HepG2 (cell line): ENCODE measurements around the gene TPST2. TPM values are rescaled to one million over a fixed set of nuclear protein-coding genes. Genes with fewer than 3 reads are reported as not detected.
A peak's percentile ranks its signal among the peaks of the same experiment; 100 is the strongest.

Experiments
- CREM ChIP-seq, 2 experiments: sonication (generic) in 1 of 2; formaldehyde crosslinking in 1 of 2; IDR thresholded peaks; 2 replicates each; pipeline versions ENCODE4 v1.4.0 to v1.6.1; 2016 to 2020; ENCODE audit warnings: antibody characterized with exemption in 1 of 2, mild to moderate bottlenecking in 1 of 2, missing genetic modification reagents in 1 of 2
- MAZ ChIP-seq, 2 experiments: sonication (generic) in 1 of 2; formaldehyde crosslinking in 1 of 2; IDR thresholded peaks; 2 replicates each; pipeline versions ENCODE4 v1.5.0 to v1.6.1; 2012 to 2020; ENCODE audit warnings: low read depth in 2 of 2, mild to moderate bottlenecking in 2 of 2, borderline replicate concordance in 1 of 2, improper control_type of control experiment in 1 of 2, low read length in 1 of 2, missing genetic modification reagents in 1 of 2, moderate library complexity in 1 of 2
- MBD4 ChIP-seq: IDR thresholded peaks from 2 replicates; pipeline ENCODE4 v1.6.1; 2012; ENCODE audit warnings: low read length, inconsistent platforms, borderline replicate concordance
- NKX3-1 ChIP-seq: sonication (generic); formaldehyde crosslinking; IDR thresholded peaks from 2 replicates; pipeline ENCODE4 v1.5.0; 2020; ENCODE audit warnings: missing genetic modification reagents
- RBFOX2 ChIP-seq: fragments of 200-400 bp; formaldehyde crosslinking; IDR thresholded peaks from 2 replicates; pipeline ENCODE4 v1.6.1; 2017; ENCODE audit warnings: low read depth, mild to moderate bottlenecking, low read length
- SIX1 ChIP-seq: sonication (generic); formaldehyde crosslinking; IDR thresholded peaks from 2 replicates; pipeline ENCODE4 v1.4.0; 2020; ENCODE audit warnings: missing genetic modification reagents, borderline replicate concordance
- SRSF4 ChIP-seq: fragments of 200-400 bp; formaldehyde crosslinking; IDR thresholded peaks from one replicate; pipeline ENCODE4 v1.6.1; 2018; ENCODE audit warnings: mild to moderate bottlenecking, low read depth, low read length, moderate library complexity; ENCODE audit not compliant: poor library complexity, severe bottlenecking
- ZNF263 ChIP-seq: sonication (generic); formaldehyde crosslinking; IDR thresholded peaks from 2 replicates; pipeline ENCODE4 v1.4.0; 2020; ENCODE audit warnings: missing genetic modification reagents
- ZNF292 ChIP-seq: sonication (generic); formaldehyde crosslinking; IDR thresholded peaks from 2 replicates; pipeline ENCODE4 v1.8.1; 2022; ENCODE audit warnings: mild to moderate bottlenecking, low read depth, missing genetic modification reagents, borderline replicate concordance
- ZNF333 ChIP-seq: sonication (generic); formaldehyde crosslinking; IDR thresholded peaks from 2 replicates; pipeline ENCODE4 v1.4.0; 2020; ENCODE audit warnings: mild to moderate bottlenecking, missing genetic modification reagents, borderline replicate concordance
- ZNF546 ChIP-seq: sonication (generic); formaldehyde crosslinking; conservative IDR thresholded peaks from 2 replicates; pipeline ENCODE4 v1.8.1; 2023; ENCODE audit warnings: mild to moderate bottlenecking, missing genetic modification reagents
- ZNF550 ChIP-seq: sonication (generic); formaldehyde crosslinking; IDR thresholded peaks from 2 replicates; pipeline ENCODE4 v1.4.0; 2020; ENCODE audit warnings: mild to moderate bottlenecking, missing genetic modification reagents, borderline replicate concordance
- ZNF563 ChIP-seq: sonication (generic); formaldehyde crosslinking; IDR thresholded peaks from 2 replicates; pipeline ENCODE4 v1.8.0; 2022; ENCODE audit warnings: mild to moderate bottlenecking, moderate library complexity, missing genetic modification reagents
- ZNF703 ChIP-seq: sonication (generic); formaldehyde crosslinking; IDR thresholded peaks from 2 replicates; pipeline ENCODE4 v1.5.1; 2020; ENCODE audit warnings: missing genetic modification reagents, mild to moderate bottlenecking, moderate library complexity, borderline replicate concordance
- ZNF781 ChIP-seq: sonication (generic); formaldehyde crosslinking; IDR thresholded peaks from 2 replicates; pipeline ENCODE4 v1.5.1; 2020; ENCODE audit warnings: borderline replicate concordance, mild to moderate bottlenecking, missing genetic modification reagents; ENCODE audit errors: not compliant biosample characterization
- ZNF850 ChIP-seq: sonication (generic); formaldehyde crosslinking; conservative IDR thresholded peaks from 2 replicates; pipeline ENCODE4 v1.9.0; 2021; ENCODE audit warnings: mild to moderate bottlenecking, missing genetic modification reagents
- polyA plus RNA-seq, 8 experiments: library from polyadenylated mRNA; depleted of rRNA in 3 of 8; stranded (reverse) in 7 of 8; unstranded in 1 of 8; fragments of >200 nt; fragmentation: Illumina TruSeq in 4 of 8; extraction: Trizol in 4 of 8; gene quantifications; 2 replicates each; pipeline versions ENCODE4 v1.2.1 to v1.2.3, GENCODE V29; 2011 to 2016; ENCODE audit warnings: low read depth in 4 of 8, missing spikeins in 1 of 8, mixed read lengths in 1 of 8; ENCODE audit not compliant: insufficient read depth in 1 of 8
- total RNA-seq, 5 experiments: library from RNA; depleted of rRNA; stranded (reverse); fragments of >200 nt; fragmentation: Illumina TruSeq; extraction: Trizol; gene quantifications; 2 replicates each; pipeline ENCODE4 v1.2.3, GENCODE V29; 2016; ENCODE audit warnings: low read depth in 1 of 5
- TF ChIP-seq, protein P1 (sequence below): sonication (generic); formaldehyde crosslinking; IDR thresholded peaks from 2 replicates; pipeline ENCODE4 v1.4.0; 2020; ENCODE audit warnings: mild to moderate bottlenecking, missing genetic modification reagents
- TF ChIP-seq, protein P2 (sequence below): sonication (generic); formaldehyde crosslinking; IDR thresholded peaks from 2 replicates; pipeline ENCODE4 v1.4.0; 2020; ENCODE audit warnings: missing genetic modification reagents
- TF ChIP-seq, protein P3 (sequence below): sonication (generic); formaldehyde crosslinking; IDR thresholded peaks from 2 replicates; pipeline ENCODE4 v1.5.1; 2020; ENCODE audit warnings: missing genetic modification reagents, mild to moderate bottlenecking, borderline replicate concordance

The TPST2 gene
- total and polyA plus RNA-seq, 2 of the 13 experiments (the other 11 are each of a cell fraction or from before 2014, with no cell fraction given) = 15.2 to 23.8 TPM

DNA sequence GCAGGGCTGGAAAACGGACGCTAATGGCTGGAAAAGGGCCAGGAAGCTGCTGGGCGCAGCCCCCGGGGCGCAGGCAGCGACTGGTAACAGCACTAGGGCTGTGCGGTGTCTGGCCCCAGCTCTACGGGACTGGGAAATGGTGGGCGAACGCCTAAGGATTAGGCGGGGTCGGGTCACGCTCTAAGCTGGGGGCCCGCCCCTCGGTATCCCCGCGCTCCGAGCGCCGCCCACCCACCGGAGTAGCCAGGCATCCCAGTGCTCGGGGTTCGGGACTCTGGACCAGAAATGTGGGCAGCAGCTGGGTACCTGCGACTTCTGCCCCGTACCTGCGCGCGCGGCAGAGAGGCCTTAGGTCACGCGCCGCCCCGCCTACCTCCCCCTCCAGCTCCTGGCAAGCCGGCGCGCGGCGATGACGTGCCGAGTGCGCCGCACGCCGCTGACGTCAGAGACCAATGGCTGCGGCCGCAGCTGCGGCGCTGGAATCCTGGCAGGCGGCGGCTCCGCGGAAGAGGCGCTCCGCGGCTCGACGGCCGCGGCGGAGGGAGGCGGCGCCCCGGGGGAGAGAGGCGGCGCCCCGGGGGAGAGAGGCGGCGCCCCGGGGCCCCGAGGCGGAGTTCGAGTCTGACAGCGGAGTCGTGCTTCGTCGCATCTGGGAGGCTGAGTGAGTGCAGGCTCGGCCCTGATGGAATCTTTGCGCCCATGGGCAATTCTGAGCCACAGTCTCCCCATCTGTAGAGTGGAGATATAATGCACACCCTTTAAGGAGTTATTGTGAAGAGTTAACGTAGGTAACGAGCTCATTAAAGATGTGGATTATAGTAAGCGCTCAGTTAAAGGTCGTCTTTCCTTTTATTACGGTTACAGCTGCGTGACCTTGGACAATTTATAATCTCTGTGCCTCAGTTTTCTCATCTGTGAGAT, 106.2 kb downstream of the TPST2 start, which contains the start of the genes HPS4 and SRRD (continued):
- TF ChIP-seq, protein P1, sequence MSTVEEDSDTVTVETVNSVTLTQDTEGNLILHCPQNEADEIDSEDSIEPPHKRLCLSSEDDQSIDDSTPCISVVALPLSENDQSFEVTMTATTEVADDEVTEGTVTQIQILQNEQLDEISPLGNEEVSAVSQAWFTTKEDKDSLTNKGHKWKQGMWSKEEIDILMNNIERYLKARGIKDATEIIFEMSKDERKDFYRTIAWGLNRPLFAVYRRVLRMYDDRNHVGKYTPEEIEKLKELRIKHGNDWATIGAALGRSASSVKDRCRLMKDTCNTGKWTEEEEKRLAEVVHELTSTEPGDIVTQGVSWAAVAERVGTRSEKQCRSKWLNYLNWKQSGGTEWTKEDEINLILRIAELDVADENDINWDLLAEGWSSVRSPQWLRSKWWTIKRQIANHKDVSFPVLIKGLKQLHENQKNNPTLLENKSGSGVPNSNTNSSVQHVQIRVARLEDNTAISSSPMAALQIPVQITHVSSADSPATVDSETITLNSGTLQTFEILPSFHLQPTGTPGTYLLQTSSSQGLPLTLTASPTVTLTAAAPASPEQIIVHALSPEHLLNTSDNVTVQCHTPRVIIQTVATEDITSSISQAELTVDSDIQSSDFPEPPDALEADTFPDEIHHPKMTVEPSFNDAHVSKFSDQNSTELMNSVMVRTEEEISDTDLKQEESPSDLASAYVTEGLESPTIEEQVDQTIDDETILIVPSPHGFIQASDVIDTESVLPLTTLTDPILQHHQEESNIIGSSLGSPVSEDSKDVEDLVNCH (CRISPR knock-in tag) = no peak
- TF ChIP-seq, protein P2, sequence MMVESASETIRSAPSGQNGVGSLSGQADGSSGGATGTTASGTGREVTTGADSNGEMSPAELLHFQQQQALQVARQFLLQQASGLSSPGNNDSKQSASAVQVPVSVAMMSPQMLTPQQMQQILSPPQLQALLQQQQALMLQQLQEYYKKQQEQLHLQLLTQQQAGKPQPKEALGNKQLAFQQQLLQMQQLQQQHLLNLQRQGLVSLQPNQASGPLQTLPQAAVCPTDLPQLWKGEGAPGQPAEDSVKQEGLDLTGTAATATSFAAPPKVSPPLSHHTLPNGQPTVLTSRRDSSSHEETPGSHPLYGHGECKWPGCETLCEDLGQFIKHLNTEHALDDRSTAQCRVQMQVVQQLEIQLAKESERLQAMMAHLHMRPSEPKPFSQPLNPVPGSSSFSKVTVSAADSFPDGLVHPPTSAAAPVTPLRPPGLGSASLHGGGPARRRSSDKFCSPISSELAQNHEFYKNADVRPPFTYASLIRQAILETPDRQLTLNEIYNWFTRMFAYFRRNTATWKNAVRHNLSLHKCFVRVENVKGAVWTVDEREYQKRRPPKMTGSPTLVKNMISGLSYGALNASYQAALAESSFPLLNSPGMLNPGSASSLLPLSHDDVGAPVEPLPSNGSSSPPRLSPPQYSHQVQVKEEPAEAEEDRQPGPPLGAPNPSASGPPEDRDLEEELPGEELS (CRISPR knock-in tag) = peak; percentile 66; the same call in 1 of the 2 replicates
- TF ChIP-seq, protein P3, sequence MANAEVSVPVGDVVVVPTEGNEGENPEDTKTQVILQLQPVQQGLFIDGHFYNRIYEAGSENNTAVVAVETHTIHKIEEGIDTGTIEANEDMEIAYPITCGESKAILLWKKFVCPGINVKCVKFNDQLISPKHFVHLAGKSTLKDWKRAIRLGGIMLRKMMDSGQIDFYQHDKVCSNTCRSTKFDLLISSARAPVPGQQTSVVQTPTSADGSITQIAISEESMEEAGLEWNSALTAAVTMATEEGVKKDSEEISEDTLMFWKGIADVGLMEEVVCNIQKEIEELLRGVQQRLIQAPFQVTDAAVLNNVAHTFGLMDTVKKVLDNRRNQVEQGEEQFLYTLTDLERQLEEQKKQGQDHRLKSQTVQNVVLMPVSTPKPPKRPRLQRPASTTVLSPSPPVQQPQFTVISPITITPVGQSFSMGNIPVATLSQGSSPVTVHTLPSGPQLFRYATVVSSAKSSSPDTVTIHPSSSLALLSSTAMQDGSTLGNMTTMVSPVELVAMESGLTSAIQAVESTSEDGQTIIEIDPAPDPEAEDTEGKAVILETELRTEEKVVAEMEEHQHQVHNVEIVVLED = peak; percentile 93
- TF ChIP-seq RBFOX2 (peak; percentile 99), NKX3-1 (peak; percentile 75; the same call in 1 of the 2 replicates), SIX1 (CRISPR knock-in tag) (0 out of 2 replicates have a peak, but pooled peaks have one; percentile 22), ZNF563 (CRISPR knock-in tag) (peak; percentile 33; the same call in 1 of the 2 replicates), ZNF850 (0 out of 2 replicates have a peak, but pooled peaks have one; percentile 83), ZNF333 (CRISPR knock-in tag) (no peak), ZNF292 (CRISPR knock-in tag) (peak; percentile 88), SRSF4 (no peak), CREM (IDR thresholded peaks at IDR 0.05) (peak; percentile 96), CREM (CRISPR knock-in tag; IDR thresholded peaks at IDR 0.05) (peak; percentile 98), MBD4 (no peak), ZNF550 (CRISPR knock-in tag) (no peak), ZNF546 (peak; percentile 44; the same call in 1 of the 2 replicates), ZNF703 (CRISPR knock-in tag) (no peak), ZNF781 (CRISPR knock-in tag) (peak; percentile 80), ZNF263 (CRISPR knock-in tag) (peak; percentile 55; the same call in 1 of the 2 replicates), MAZ (IDR thresholded peaks at IDR 0.05; ENCODE audit: borderline replicate concordance, low read depth, low read length) (peak; percentile 90), MAZ (CRISPR knock-in tag; IDR thresholded peaks at IDR 0.05; ENCODE audit: low read depth) (peak; percentile 88)
